Activated T-cell treated with anti-CD3 and anti-CD28 coated beads, Interleukin-2, amount 50 U/mL, for 24 hours (primary cell): ENCODE results near the gene SMARCA4.
A peak's percentile ranks its signal among the peaks of the same experiment; 100 is the strongest.
"Not testable (repeated sequence)": the region's sequence is repeated elsewhere in the genome, so short reads cannot be mapped to it uniquely, and the experiment has no call there.

Source experiments
- DNase-seq: peaks from one replicate; pipeline ENCODE4 v3.0.0-alpha.2; 2020
- H3K27ac Mint-ChIP-seq: 2 replicates; pipeline ENCODE4 v1.8.0; 2020; ENCODE audit warnings: mild to moderate bottlenecking, mixed read lengths
- H3K27me3 Mint-ChIP-seq: 2 replicates; pipeline ENCODE4 v1.8.0; 2020; ENCODE audit warnings: mixed read lengths
- H3K36me3 Mint-ChIP-seq: 2 replicates; pipeline ENCODE4 v1.8.0; 2020; ENCODE audit warnings: low read depth, mixed read lengths
- H3K4me1 Mint-ChIP-seq: 2 replicates; pipeline ENCODE4 v1.8.0; 2020; ENCODE audit warnings: low read depth, mixed read lengths
- H3K4me3 Mint-ChIP-seq: 2 replicates; pipeline ENCODE4 v1.8.0; 2020; ENCODE audit warnings: mild to moderate bottlenecking, moderate library complexity, mixed read lengths
- H3K9me3 Mint-ChIP-seq: 2 replicates; pipeline ENCODE4 v1.8.0; 2020; ENCODE audit warnings: mixed read lengths

The SMARCA4 gene

GRCh38 chr19:10922638-10923014 is 38.2 kb upstream of the SMARCA4 start:
- Mint-ChIP-seq H3K27me3 (no peaks in the 10 kb centered on the region), H3K9me3 (no peaks in the 10 kb centered on the region), H3K4me3 (no peak overlapping the region), H3K36me3 (peaks cover 71% of the 10 kb centered on the region), H3K4me1 (peaks cover 6% of the 10 kb centered on the region), H3K27ac (peak overlapping the region; percentile 52)
- DNase-seq = no peak

DNA sequence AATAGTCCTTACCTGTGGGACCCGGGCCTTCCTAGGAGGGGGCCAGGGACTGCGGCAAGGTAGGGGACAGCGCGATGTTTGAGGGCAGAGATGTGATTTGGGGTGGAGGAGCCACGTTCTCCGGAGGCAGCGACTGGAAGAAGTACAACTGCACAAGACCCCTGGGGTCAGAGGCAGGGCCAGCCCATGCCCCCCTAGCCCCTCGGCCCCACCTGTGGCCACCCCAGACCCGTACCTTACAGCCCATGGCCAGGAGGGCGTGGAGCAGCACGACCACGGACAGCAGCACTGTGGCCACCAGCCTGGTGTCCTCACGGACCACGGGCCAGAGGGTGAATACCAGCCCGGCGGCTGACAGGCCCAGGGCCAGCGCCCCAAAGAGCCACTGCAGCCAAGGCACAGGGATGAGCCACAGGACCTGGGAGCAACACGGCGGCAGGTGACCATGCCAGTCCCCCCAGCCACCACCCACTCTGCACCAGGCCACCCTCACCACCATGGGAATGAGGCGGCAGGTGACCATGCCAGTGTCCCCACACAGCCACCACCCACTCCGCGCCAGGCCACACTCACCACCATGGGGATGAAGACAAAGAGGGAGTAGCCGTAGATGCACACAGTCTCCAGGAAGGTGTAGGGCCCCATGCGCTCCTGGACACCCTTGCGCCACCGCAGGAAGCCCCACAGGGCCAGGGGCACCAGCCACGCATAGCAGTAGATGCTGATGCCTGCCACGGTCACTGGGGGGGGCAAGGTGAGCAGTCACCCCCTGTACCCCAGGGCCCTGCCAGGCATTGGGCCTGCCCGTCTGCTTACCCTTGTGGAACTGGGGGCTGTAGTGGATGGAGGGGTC is 37.3 kb upstream of the SMARCA4 start:
- Mint-ChIP-seq H3K9me3 (no peaks in the 10 kb centered on the region), H3K36me3 (peaks cover 63% of the 10 kb centered on the region), H3K27ac (peak overlapping the region; percentile 52), H3K4me1 (peaks cover 10% of the 10 kb centered on the region), H3K27me3 (no peaks in the 10 kb centered on the region), H3K4me3 (no peak overlapping the region)
- no peak for DNase-seq

DNA sequence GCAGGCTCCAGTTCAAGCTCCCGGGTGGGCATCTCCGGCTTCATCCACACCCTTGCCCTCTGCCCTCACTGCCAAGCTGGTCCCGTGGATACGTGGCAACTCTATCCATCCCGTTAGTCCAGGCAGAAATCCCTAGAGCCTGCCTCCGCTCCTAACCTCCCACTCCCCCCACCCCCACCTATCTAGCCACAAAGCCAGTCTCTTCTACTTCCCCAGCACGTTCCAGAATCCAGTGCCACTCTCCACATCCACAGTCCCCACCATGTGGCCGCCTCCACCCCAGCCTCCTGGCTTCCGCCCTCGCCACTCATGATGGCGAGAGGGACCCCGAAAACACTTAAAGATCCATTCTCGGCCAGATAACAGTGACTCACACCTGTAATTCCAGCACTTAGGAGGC is 36.2 kb upstream of the SMARCA4 start:
- peaks cover 14% of the 10 kb centered on the region for H3K4me1 Mint-ChIP-seq
- no peaks in the 10 kb centered on the region for H3K27me3 Mint-ChIP-seq
- H3K27ac Mint-ChIP-seq = peak overlapping the region; percentile 71
- no peak overlapping the region for H3K4me3 Mint-ChIP-seq
- no peaks in the 10 kb centered on the region for H3K9me3 Mint-ChIP-seq
- DNase-seq = no peak
- H3K36me3 Mint-ChIP-seq = peaks cover 60% of the 10 kb centered on the region

DNA sequence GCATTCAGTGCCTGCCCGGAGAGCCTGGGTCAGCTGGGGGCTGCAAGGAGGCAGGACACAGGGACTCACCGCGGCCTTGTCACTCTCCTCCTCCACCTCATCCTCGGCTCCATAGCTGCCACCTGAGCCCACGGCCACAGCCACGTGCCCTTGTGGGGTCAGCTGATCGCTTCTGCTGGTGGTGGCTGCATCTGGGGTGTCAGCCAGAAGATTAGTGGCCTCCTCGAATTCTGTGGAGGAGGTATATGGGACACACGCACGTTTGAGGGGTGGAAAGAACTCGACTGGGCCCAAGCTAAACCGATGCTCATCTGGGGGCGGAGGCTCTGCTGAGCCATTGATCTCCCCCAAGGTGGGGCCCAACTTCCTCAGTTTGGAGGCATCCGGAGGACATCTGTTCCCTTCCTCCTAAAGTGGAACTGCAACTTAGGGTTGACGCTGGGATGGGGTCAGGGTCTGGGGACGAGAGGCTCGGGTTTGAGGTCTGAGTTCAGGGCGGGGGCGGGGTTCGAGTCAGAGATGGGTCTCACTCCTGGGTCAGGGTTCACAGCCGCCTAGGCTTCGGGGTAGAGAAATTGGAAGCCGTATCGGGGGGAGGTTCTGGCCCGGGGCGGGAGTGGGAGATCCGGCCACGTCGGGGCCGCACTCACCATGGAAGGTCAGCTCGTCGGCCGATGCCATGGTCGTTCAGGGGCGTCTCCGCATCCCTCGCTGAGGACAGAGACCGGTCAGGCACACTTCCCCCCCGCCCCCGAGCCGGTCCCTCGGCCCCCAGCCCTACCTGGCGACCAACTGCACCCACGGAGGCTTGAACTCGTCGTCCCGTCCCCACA is 32.9 kb upstream of the SMARCA4 start:
- H3K4me1 Mint-ChIP-seq = peaks cover 28% of the 10 kb centered on the region
- peak overlapping the region; percentile 95 for H3K4me3 Mint-ChIP-seq
- no peak for DNase-seq
- peaks cover 52% of the 10 kb centered on the region for H3K36me3 Mint-ChIP-seq
- H3K27me3 Mint-ChIP-seq = no peaks in the 10 kb centered on the region
- peak overlapping the region; percentile 94 for H3K27ac Mint-ChIP-seq
- no peaks in the 10 kb centered on the region for H3K9me3 Mint-ChIP-seq

DNA sequence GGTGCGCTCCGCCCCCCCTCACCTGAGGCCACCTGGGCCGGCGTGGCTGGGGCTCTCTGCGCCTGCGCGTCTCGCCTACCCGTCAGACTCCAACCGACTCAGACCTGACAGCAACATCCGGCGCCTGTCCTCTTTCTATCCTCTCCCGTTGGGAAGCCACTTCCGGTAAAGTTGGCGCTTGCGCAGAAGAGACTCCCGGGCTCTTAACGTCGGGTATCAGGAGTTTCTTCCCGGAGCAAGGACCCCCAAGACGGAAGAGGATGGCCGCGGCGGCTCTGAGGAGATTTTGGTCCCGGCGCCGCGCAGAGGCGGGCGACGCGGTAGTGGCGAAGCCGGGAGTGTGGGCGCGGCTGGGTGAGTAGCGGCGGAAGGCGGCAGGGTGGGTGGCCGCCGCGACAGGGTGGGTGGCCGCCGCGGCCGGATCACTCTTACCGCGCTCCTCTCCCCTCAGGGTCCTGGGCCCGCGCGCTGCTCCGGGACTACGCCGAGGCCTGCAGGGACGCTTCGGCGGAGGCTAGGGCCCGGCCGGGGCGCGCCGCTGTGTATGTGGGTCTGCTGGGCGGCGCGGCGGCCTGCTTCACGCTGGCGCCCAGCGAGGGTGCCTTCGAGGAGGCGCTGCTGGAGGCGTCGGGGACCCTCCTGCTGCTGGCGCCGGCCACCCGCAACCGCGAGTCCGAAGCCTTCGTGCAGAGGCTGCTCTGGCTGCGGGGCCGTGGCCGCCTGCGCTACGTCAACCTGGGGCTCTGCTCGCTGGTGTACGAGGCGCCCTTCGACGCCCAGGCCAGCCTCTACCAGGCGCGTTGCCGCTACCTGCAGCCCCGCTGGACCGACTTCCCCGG is 32.0 kb upstream of the SMARCA4 start, which contains the start of the genes TIMM29 and YIPF2:
Gene TIMM29, plus strand, starts transcription at position 249 of the 839 bp plus-strand sequence. Its CDS starts 12 bp downstream, at position 261.
Gene YIPF2, minus strand, starts transcription at position 77 of the 839 bp plus-strand sequence. CDS start 229 bp downstream, outside the sequence.
- peak; percentile 94 for DNase-seq
- H3K36me3 Mint-ChIP-seq = peaks cover 48% of the 10 kb centered on the region
- no peaks in the 10 kb centered on the region for H3K27me3 Mint-ChIP-seq
- H3K4me3 Mint-ChIP-seq = peak within 1 kb of the TSS; percentile 95
- H3K4me1 Mint-ChIP-seq = peaks cover 28% of the 10 kb centered on the region
- peak within 1 kb of the TSS; percentile 94 for H3K27ac Mint-ChIP-seq
- no peaks in the 10 kb centered on the region for H3K9me3 Mint-ChIP-seq

- peaks cover 45% of the 10 kb centered on the region for H3K36me3 Mint-ChIP-seq
- no peaks in the 10 kb centered on the region for H3K27me3 Mint-ChIP-seq
- DNase-seq = no peak
- H3K4me1 Mint-ChIP-seq = peaks cover 28% of the 10 kb centered on the region
- peak overlapping the region; percentile 77 for H3K27ac Mint-ChIP-seq
- no peaks in the 10 kb centered on the region for H3K9me3 Mint-ChIP-seq
- H3K4me3 Mint-ChIP-seq = peak overlapping the region; percentile 95
These were observed 31.4 kb upstream of the SMARCA4 start for GRCh38 chr19:10929402-10929794.

DNA sequence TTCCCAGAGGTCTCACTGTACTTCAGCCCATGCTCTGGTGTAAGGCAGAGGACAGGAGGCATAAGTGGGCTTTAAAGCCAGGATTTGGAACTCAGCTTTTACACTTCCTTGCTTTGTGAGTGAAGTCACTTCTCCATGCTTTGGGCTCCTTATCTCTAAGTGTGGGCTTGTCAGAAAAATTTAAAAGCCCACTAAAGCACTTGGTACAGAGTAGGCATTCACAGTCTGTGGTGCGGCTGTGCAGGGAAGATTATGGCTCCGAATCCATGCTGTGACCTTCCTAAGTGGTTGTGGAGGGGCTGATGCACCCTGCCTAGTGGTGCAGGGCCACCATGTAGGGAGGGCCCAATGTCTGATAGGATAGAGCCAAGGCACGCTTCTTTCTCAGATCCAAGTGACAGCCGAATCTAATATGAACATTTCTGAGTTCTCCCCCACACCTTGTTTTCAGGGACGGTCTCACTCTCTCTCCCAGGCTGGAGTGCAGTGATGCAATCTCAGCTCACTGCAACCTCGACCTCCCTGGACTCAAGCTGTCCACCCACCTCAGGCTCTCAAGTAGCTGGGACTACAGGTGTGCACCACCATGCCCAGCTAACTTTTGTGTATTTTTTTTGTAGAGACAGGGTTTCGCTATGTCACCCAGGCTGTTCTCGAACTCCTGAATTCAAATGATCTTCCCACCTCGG is 25.3 kb upstream of the SMARCA4 start:
- H3K27me3 Mint-ChIP-seq = no peaks in the 10 kb centered on the region
- DNase-seq = no peak
- no peak overlapping the region for H3K27ac Mint-ChIP-seq
- H3K4me3 Mint-ChIP-seq = no peak overlapping the region
- peaks cover 16% of the 10 kb centered on the region for H3K36me3 Mint-ChIP-seq
- peaks cover 9% of the 10 kb centered on the region for H3K4me1 Mint-ChIP-seq
- no peaks in the 10 kb centered on the region for H3K9me3 Mint-ChIP-seq

DNA sequence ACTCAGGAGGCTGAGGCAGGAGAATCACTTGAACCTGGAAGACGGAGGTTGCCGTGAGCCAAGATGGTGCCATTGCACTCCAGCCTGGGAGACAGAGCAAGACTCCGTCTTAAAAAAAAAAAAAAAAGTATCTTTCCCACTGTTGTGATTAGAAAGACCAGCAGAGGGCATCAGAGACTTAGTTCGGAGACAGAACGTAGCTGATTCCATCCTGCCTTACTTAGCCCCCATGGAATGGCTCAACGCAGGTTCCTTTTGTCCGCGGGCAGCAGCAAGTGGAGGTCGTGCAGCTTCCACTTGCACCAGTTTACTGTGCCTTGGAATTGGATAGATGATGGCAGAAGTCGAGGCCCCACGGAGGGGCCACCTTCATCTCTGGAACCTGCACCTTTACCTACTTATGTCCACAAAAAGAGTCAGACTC is 24.2 kb upstream of the SMARCA4 start:
- H3K4me3 Mint-ChIP-seq = no peak overlapping the region

DNA sequence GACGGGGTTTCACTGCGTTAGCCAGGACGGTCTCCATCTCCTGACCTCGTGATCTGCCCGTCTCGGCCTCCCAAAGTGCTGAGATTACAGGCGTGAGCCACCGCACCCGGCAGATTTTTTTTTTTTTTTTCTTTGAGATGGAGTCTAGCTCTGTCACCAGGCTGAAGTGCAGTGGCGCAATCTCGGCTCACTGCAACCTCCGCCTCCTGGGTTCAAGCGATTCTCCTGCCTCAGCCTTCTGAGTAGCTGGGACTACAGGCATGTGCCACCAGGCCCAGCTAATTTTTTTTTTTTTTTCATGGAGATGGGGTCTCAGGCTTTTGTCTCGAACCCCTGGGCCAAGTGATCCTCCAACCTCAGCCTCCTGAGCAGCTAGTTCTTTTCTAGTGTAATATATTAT is 19.2 kb upstream of the SMARCA4 start:
- H3K27me3 Mint-ChIP-seq, H3K9me3 Mint-ChIP-seq, DNase-seq, H3K36me3 Mint-ChIP-seq, H3K4me3 Mint-ChIP-seq, H3K27ac Mint-ChIP-seq, H3K4me1 Mint-ChIP-seq: not testable (repeated sequence)

More for the DNA sequence above, 24.2 kb upstream of the SMARCA4 start:
- H3K4me1 Mint-ChIP-seq = peaks cover 5% of the 10 kb centered on the region
- no peaks in the 10 kb centered on the region for H3K27me3 Mint-ChIP-seq
- H3K27ac Mint-ChIP-seq = no peak overlapping the region
- no peaks in the 10 kb centered on the region for H3K9me3 Mint-ChIP-seq
- DNase-seq = peak; percentile 54
- H3K36me3 Mint-ChIP-seq = peaks cover 11% of the 10 kb centered on the region

- H3K4me1 Mint-ChIP-seq, H3K27me3 Mint-ChIP-seq, H3K27ac Mint-ChIP-seq, H3K36me3 Mint-ChIP-seq, H3K4me3 Mint-ChIP-seq, DNase-seq, H3K9me3 Mint-ChIP-seq: not testable (repeated sequence)
These were observed 17.4 kb upstream of the SMARCA4 start for GRCh38 chr19:10943412-10943811.

DNA sequence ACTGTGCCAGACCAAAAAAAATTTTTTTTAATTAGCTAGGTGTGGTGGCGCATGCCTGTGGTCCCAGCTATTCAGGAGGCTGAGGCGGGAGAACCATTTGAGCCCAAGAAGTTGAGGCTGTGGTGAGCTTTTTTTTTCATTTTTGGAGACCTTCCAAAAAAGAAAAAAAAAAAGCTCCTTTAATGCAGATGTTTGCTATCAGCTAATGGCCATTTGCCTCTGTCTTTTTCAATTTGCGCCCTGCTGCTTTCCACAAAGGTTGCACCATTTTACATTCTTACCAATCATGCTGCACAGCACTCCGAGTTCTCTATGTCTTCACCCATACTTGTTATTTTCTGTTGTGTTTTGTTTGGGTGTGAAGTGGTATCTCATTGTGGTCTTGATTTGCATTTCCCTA is 15.6 kb upstream of the SMARCA4 start:
- Mint-ChIP-seq H3K4me1 (peaks cover 6% of the 10 kb centered on the region), H3K36me3 (no peaks in the 10 kb centered on the region), H3K4me3 (no peak overlapping the region), H3K27me3 (no peaks in the 10 kb centered on the region), H3K9me3 (no peaks in the 10 kb centered on the region), H3K27ac (no peak overlapping the region)
- DNase-seq = no peak

- H3K4me3 Mint-ChIP-seq = no peak overlapping the region
- H3K27me3 Mint-ChIP-seq = no peaks in the 10 kb centered on the region
- no peak for DNase-seq
- H3K9me3 Mint-ChIP-seq = no peaks in the 10 kb centered on the region
- no peaks in the 10 kb centered on the region for H3K36me3 Mint-ChIP-seq
- H3K27ac Mint-ChIP-seq = no peak overlapping the region
- peaks cover 4% of the 10 kb centered on the region for H3K4me1 Mint-ChIP-seq
These were observed 13.7 kb upstream of the SMARCA4 start for GRCh38 chr19:10946958-10947657.

DNA sequence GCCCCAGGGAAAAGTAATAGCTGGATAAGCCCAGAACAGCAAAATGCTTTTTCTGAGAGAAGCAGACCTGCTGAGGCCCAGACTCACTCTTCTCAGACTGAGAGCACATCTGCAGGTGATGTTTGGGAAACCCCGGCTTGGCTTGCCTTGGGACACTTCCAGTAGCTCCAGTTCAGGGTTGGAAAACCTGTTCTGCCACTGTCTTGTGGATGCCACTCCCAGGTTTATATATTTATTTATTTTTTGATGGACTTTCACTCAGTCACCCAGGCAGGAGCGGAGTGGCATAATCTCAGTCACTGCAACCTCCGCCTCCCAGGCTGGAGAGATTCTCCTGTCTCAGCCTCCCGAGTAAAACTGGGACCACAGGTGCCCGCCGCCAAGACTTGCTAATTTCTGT is 8.0 kb upstream of the SMARCA4 start:
- Mint-ChIP-seq H3K4me3 (no peak overlapping the region), H3K36me3 (no peaks in the 10 kb centered on the region), H3K27ac (no peak overlapping the region), H3K4me1 (peaks cover 2% of the 10 kb centered on the region), H3K9me3 (no peaks in the 10 kb centered on the region), H3K27me3 (no peaks in the 10 kb centered on the region)
- no peak for DNase-seq
